Head of caudate nucleus (tissue), 42 donors: ENCODE data around the gene WNT2B.
"Not testable (repeated sequence)": the region's sequence is repeated elsewhere in the genome, so short reads cannot be mapped to it uniquely, and the experiment has no call there.

Experiments used
- DNase-seq, 42 donors: peaks; one replicate each; pipeline versions ENCODE4 v3.0.0 to v3.0.0-alpha.2; 2020 to 2021; ENCODE audit warnings: mixed read lengths in 7 of 42
- intact Hi-C: fragments of 100-400 bp; cut with DNase I; formaldehyde crosslinking; loops from one replicate; pipeline ENCODE4 v1.15.0; 2022

WNT2B gene

GRCh38 chr1:112508278-112509004 lies at the start of gene WNT2B:
Gene WNT2B (plus strand): TSS chr1:112508965. CDS start chr1:112509263, 298 bp downstream.
- intact Hi-C loops, result loop anchor here (10.0 kb wide), 1 partner anchor 106 kb away; the partner anchor contains the start of genes CAPZA1 and ST7L
- peak; percentile 16 to 87 (median 70) for DNase-seq

DNA sequence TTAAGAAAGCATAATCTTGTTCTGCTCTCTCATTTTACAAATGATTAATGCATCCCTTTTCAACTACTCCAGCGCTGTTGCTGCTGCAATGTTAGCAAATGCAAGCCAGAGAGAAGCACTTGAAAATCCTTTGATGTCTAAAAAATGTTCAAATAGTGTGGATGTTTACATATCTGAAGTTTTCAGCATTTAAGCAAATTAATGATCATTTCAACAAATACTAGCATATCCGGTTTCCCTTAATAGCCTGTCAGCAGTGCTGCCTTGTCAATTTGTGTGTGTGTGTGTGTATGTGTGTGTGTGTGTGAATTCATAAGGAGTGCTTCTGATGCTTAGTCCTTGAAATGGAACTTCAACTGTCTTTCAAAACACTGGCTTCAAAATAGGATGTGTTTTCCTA lies 48.1 kb upstream of the WNT2B start:
- DNase-seq, result no peak
- intact Hi-C loops, result no loop called here

- DNase-seq, result no peak
- intact Hi-C loops, result no loop called here
Observed at GRCh38 chr1:112461200-112461871, 47.4 kb upstream of the WNT2B start.

- intact Hi-C loops, result no loop called here
- no peak for DNase-seq
Observed at GRCh38 chr1:112462953-112463279, 45.8 kb upstream of the WNT2B start.

GRCh38 chr1:112464501-112464900 lies 44.3 kb upstream of the WNT2B start:
- peak in 2 of 42 donors; percentile 9 to 13 for DNase-seq
- intact Hi-C loops, result loop anchor here (2.0 kb wide), 1 partner anchor 74 kb away; no protein-coding TSS in a partner anchor

DNA sequence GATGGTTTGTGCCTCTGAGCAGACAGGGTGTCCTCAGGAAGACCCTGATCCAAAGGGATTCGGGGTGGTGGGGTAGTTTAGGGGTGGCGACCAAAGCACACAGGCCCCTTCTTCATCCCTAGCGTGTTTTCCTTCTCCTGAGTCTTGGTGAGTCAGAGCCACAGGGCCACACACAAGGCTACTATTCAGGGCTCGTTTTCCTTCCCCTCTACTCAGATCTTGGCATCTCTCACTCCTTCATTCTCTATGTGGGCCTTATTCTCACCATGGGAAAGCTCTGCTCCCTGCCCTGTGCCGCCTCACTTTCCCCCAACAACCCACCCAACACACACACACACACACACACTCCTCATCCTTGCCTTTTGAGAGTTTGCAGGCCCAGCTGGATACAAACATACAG lies 43.6 kb upstream of the WNT2B start:
- DNase-seq, result peak in 19 of 42 donors; percentile 13 to 76 (median 39)

DNA sequence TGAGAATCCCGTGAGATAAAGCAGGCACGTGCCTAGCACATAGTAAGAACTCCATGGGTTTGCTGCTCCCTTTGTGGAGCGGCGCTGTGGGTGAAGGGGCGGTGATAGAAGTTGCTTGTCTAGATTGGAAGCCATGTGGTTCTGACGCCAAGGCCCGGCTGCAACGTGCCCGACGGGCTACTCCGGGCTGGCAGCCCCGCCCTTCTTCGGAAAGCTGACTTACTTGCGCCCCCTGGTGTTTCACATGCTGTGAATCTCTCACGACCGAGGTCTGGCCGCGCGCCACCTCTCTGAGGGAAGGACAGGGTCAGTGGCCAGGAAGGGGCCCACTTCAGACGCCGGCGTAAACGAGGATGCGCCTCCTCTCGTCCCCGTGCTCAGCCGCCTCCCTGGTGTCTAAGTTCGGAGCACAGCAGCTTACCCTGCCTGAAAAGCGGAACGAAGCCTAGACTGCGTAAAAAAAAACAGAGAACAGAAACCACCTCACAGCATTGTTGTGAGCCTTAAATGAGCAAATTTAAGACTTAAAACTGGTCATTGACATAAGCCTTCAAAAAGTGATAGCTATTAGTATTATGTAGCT lies 42.6 kb upstream of the WNT2B start:
- peak; percentile 91 to 99 (median 96) for DNase-seq
- intact Hi-C loops, result no loop called here

More for the DNA sequence above, 43.6 kb upstream of the WNT2B start:
- intact Hi-C loops, result loop anchor here (2.0 kb wide), 1 partner anchor 74 kb away; no protein-coding TSS in a partner anchor

DNA sequence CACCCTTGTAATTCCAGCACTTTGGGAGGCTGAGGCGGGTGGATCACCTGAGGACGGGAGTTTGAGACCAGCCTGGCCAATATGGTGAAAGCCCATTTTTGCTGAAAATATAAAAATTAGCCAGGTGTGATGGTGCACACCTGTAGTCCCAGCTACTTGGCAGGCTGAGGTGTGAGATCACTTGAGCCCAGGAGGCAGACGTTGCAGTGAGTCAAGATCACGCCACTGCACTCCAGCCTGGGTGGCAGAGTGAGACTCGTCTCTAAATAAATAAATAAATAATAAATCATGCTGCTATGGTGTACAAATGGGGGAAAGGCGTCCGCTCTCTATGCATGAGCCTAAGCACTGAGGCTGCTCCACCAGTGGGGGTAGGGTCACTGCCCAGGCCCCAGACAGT lies 38.4 kb upstream of the WNT2B start:
- DNase-seq, intact Hi-C loops: not testable (repeated sequence)

DNA sequence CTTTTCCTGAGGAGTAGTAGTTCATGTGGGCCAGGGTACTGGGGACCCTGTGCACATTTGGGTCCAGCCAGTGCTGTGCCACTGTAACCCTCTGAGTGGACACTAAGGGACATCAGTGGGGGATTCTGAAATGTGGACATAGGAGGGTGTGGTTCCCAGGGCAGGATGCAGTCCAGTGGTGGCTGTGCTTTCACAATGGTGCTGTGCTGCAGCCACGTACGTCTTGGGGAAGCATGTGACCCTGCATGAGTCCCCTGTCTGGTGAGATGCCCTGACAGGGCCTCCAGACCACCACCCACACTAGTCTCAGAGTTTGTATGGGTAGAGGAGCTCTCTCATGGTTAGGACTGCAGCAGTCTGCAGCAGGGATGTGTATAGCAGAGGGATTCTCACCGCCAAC lies 37.8 kb upstream of the WNT2B start:
- DNase-seq, result no peak
- intact Hi-C loops, result no loop called here

DNA sequence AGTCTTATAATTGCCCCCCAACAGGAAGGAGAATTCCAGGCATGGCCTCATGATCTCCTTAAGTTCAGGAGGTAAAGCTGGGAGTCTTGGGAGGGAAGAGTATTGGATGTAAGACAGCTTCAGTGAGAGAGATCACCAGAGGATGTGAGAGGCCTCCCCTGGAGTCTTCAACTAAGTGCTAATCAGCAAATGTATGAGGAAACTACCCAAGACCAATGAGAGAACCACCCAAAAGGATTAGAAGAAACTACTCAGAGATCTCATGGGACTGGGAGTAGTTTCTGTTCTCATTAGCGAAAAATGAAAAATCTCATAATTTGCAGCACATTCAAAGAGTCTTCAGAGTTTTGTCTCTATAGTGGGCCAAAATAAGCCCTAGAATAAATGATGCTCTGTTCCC lies 36.6 kb upstream of the WNT2B start:
- intact Hi-C loops, result no loop called here
- no peak for DNase-seq

GRCh38 chr1:112477550-112477949 lies 31.2 kb upstream of the WNT2B start:
- no peak for DNase-seq
- intact Hi-C loops, result no loop called here

- intact Hi-C loops, result no loop called here
Observed at GRCh38 chr1:112478314-112478713, 30.5 kb upstream of the WNT2B start.

DNA sequence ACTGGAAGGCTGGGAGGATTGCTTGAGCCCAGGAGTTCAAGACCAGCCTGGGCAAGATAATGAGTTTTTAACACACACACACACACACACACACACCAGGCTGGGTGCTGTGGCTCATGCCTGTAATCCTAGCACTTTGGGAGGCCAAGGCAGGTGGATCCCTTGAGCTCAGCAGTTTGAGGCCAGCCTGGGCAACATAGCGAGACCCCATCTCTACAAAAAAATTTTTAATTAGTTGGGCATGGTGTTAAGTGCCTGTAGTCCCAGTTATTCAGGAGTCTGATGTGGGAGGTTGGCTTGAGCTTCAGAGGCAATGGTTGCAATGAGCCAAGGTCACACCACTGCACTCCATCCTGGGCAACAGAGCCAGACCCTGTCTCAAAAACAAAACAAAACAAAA lies 22.7 kb upstream of the WNT2B start:
- intact Hi-C loops, DNase-seq: not testable (repeated sequence)

More at GRCh38 chr1:112478314-112478713, 30.5 kb upstream of the WNT2B start:
- DNase-seq, result no peak

GRCh38 chr1:112487686-112488085 lies 21.1 kb upstream of the WNT2B start:
- intact Hi-C loops, result not testable (repeated sequence)

DNA sequence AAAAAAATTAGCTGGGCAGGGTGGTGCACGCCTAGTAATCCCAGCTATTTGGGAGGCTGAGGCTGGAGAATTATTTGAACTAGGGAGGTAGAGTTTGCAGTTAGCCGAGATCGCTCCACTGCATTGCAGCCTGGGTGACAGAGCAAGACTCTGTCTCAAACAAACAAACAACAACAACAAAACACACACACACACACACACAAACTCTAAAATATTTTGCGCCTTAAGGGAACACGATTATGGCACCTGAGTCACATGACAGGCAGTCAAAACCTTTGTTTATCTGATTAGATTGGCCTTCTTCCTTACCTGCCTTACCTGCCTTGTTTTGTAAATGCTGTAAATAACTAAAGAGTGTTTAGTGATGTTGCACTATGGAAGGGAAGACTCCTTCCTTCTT lies 20.6 kb upstream of the WNT2B start:
- no peak for DNase-seq
- intact Hi-C loops, result no loop called here

More at GRCh38 chr1:112487686-112488085, 21.1 kb upstream of the WNT2B start:
- not testable (repeated sequence) for DNase-seq

DNA sequence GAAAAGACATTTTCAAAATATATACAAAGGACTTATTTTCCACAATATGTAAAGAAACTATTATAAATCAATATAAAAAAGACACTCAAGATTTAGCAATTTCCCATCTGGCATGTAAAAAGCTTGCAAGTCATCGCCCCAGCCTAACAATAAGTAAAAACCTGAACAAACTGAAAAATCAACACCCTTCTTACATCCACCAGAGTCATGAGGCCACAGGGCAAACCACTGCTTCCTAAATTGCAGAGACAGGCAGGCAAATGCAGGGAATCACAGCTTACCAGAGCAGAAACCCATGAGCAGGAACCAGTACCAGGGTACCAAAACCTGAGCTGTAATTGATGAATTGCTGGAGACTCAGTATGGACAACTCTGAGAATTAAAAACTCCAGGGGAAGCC lies 16.7 kb upstream of the WNT2B start:
- DNase-seq, result no peak
- intact Hi-C loops, result no loop called here

DNA sequence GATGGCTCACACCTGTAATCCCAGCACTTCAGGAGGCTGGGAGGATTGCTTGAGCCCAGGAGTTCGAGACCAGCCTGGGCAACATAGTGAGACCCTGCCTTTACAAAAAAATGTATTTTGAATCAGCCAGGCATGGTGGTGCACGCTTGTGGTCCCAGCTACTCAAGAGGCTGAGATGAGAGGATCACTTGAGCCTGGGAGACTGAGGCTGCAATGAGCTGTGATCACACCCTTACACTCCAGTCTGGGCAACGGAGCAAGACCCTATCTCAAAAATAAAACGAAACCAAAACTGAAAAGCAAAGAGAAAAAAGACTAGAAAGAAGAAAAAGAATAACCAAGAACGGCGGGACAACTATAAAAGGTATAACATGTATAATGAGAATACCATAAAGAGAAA lies 15.4 kb upstream of the WNT2B start:
- intact Hi-C loops, result no loop called here
- DNase-seq, result no peak

DNA sequence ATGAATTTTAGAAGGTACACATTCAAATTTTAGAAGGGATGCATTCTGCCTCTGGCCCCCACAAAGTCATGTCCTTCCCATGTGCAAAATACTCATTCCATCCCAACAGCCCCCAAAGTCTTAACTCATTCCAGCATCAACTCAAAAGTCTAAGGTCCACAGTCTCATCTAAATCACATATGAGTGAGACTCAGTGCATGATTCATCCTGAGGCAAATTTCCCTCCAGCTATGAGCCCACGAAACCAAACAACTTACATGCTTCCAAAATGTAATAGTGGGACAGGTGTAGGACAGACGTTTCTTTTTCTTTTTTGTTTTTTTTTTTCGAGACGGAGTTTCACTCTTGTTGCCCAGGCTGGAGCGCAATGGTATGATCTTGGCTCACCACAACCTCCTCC lies 12.5 kb upstream of the WNT2B start:
- no peak for DNase-seq
- intact Hi-C loops, result no loop called here

- intact Hi-C loops, result loop anchor here (5.0 to 10.0 kb wide), 2 partner anchors 113 to 205 kb away; partner anchors contain the start of genes CAPZA1, RHOC and ST7L
- peak; percentile 57 to 94 (median 85) for DNase-seq
Observed at GRCh38 chr1:112501810-112502641, 6.7 kb upstream of the WNT2B start.
